Bone marrow (tissue), 2 donors: Measurements from ENCODE around the gene CDK6.

Experiments
- DNase-seq, 2 donors: peaks; one replicate each; lab custom pipeline; 2025; lab: John Stamatoyannopoulos, UW

CDK6 gene

GRCh38 chr7:92708111-92709042, 128.0 kb downstream of the CDK6 start:
- no peak for DNase-seq

- no peak for DNase-seq
Measured at GRCh38 chr7:92707435-92707834, 128.9 kb downstream of the CDK6 start.

- no peak for DNase-seq
Measured at GRCh38 chr7:92706563-92706962, 129.8 kb downstream of the CDK6 start.

- DNase-seq: no peak
Measured at GRCh38 chr7:92705831-92706230, 130.5 kb downstream of the CDK6 start.

- no peak for DNase-seq
Measured at GRCh38 chr7:92704858-92705257, 131.5 kb downstream of the CDK6 start.

- no peak for DNase-seq
Measured at GRCh38 chr7:92702535-92702934, 133.8 kb downstream of the CDK6 start.

GRCh38 chr7:92699966-92700514, 136.3 kb downstream of the CDK6 start:
- DNase-seq: no peak

GRCh38 chr7:92699560-92699959, 136.8 kb downstream of the CDK6 start:
- DNase-seq: no peak

- DNase-seq: no peak
Measured at GRCh38 chr7:92698237-92698841, 138.0 kb downstream of the CDK6 start.

- DNase-seq: no peak
Measured at GRCh38 chr7:92697414-92697813, 139.0 kb downstream of the CDK6 start.

GRCh38 chr7:92697012-92697411, 139.4 kb downstream of the CDK6 start:
- no peak for DNase-seq

- DNase-seq: no peak
Measured at GRCh38 chr7:92696584-92696983, 139.8 kb downstream of the CDK6 start.

- peak in 1 of 2 donors; percentile 15 for DNase-seq
Measured at GRCh38 chr7:92695308-92696261, 140.8 kb downstream of the CDK6 start.

GRCh38 chr7:92694211-92694610, 142.2 kb downstream of the CDK6 start:
- DNase-seq: no peak

- DNase-seq: no peak
Measured at GRCh38 chr7:92693519-92693918, 142.9 kb downstream of the CDK6 start.

GRCh38 chr7:92691578-92691977, 144.8 kb downstream of the CDK6 start:
- DNase-seq: peak in 1 of 2 donors; percentile 86

- DNase-seq: no peak
Measured at GRCh38 chr7:92685136-92686042, 151.0 kb downstream of the CDK6 start.

GRCh38 chr7:92684274-92684673, 152.1 kb downstream of the CDK6 start:
- DNase-seq: no peak

GRCh38 chr7:92682903-92683539, 153.4 kb downstream of the CDK6 start:
- DNase-seq: no peak

- no peak for DNase-seq
Measured at GRCh38 chr7:92682330-92682729, 154.0 kb downstream of the CDK6 start.
